ENCODE results near the gene NTRK2. TPM values are rescaled to one million over a fixed set of nuclear protein-coding genes. Genes with fewer than 3 reads are reported as not detected.

The NTRK2 gene
- total RNA-seq, 6 experiments from 2014 or later, result 0.11 to 0.83 (median 0.25) TPM

DNA sequence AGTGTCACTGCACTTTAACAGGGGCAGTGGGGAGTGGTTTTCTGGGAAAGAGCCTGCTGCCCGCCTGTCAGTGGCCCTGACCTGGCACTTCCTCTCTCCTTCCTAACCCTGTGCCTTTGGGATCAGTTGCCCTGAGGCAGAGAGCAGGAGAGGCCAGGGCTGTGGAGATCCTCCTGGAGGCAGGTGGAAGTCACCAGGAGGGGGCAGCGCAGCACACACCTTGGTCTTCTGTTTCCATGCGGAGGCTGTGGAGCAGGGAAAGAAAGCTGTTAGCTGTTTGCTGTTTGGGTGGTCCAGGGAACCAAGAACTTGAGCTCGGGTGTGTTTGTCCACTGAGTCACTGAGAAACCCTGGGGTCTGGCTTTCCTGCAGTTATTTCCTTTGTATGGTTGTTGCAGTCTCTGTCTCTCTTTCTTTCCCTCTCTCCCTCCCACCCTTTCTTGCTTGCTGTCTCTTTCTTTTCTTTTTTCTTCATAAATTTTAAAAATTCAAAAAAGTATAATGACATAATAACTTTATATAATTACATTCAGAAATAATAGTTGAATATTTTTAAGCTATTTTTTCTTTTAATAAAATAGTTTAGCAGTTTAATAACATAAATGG, 28.1 kb downstream of the NTRK2 start:
- Mint-ChIP-seq H3K4me3 (no peak overlapping the region), H3K27ac (no peak overlapping the region)

DNA sequence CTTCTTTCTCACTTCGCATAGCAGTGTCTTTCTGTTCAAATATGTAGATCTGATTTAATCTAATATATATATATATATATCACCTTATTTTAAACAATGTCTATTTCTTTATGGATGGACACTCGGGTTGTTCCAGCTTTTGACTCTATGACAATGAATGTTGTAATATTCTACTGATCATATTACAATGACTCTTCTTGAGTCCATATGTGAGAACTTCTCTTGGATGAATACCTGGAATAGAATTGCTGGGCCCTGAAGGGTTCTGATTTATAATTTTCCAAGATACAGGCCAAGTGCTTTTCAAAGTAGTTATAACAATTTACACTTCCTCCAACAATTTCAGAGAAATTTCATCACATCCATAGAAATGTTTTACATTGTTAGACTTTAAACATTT, 28.8 kb downstream of the NTRK2 start:
- TF ChIP-seq, protein P1, sequence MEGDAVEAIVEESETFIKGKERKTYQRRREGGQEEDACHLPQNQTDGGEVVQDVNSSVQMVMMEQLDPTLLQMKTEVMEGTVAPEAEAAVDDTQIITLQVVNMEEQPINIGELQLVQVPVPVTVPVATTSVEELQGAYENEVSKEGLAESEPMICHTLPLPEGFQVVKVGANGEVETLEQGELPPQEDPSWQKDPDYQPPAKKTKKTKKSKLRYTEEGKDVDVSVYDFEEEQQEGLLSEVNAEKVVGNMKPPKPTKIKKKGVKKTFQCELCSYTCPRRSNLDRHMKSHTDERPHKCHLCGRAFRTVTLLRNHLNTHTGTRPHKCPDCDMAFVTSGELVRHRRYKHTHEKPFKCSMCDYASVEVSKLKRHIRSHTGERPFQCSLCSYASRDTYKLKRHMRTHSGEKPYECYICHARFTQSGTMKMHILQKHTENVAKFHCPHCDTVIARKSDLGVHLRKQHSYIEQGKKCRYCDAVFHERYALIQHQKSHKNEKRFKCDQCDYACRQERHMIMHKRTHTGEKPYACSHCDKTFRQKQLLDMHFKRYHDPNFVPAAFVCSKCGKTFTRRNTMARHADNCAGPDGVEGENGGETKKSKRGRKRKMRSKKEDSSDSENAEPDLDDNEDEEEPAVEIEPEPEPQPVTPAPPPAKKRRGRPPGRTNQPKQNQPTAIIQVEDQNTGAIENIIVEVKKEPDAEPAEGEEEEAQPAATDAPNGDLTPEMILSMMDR (IDR thresholded peaks at IDR 0.05), result no peak
- Mint-ChIP-seq H3K36me3 (ENCODE audit: low read depth) (no peaks in the 10 kb centered on the region), H3K4me1 (ENCODE audit: low read depth) (peaks cover 6% of the 10 kb centered on the region; the same call in 1 of the 2 replicates), H3K27ac (no peak overlapping the region), H3K27me3 (ENCODE audit: insufficient read depth) (no peaks in the 10 kb centered on the region; the same call in 1 of the 2 replicates), H3K9me3 (no peaks in the 10 kb centered on the region; the same call in 1 of the 2 replicates), H3K4me3 (no peak overlapping the region)
- DNase-seq, result no peak

More for the DNA sequence above, 28.1 kb downstream of the NTRK2 start:
- Mint-ChIP-seq H3K27me3 (ENCODE audit: insufficient read depth) (no peaks in the 10 kb centered on the region; the same call in 1 of the 2 replicates), H3K9me3 (no peaks in the 10 kb centered on the region; the same call in 1 of the 2 replicates), H3K4me1 (ENCODE audit: low read depth) (peaks cover 6% of the 10 kb centered on the region; the same call in 1 of the 2 replicates), H3K36me3 (ENCODE audit: low read depth) (no peaks in the 10 kb centered on the region)
- TF ChIP-seq, protein P1 (IDR thresholded peaks at IDR 0.05), result peak; percentile 85
- peak; percentile 42 for DNase-seq

DNA sequence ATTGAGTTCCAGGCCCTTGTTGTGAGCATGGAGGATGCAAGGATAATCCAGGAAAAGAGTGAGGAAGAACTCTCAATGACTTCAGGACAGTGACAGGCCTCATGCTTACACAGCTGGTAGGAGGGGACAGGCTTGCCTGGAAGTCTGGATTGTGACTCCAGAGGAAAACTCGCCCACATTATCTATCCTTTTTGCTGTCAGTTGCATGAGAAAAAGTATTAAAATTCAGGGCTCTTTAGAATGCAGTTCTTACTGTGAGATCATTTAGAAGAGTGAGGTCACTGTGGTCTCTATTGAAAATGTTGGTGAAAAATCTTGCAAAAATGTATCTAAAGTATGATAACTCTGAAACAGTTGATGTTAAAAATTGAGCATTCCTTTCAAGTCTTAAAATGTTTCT, 30.5 kb downstream of the NTRK2 start:
- no peak overlapping the region for H3K4me3 Mint-ChIP-seq

DNA sequence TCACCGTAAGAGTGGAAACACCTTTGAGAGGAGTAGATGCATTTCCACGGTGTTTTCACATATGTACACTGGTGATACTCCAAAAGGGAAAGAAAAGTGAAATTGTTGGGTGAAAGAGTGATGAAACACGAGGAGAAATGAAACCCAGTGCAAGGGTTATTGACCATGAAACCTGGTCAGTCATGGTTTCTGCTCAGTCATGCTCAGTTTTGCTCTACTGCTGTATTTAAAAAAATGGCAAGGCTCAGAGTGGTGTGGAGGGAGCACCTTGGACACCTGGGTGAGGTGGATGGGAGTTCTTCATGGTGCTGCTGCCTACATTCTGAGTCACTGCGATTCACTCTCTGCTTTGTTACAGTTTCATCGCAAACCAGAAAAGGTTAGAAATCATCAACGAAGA, 32.3 kb downstream of the NTRK2 start:
- Mint-ChIP-seq H3K4me1 (ENCODE audit: low read depth) (peaks cover 6% of the 10 kb centered on the region; the same call in 1 of the 2 replicates), H3K9me3 (peaks cover 4% of the 10 kb centered on the region; the same call in 1 of the 2 replicates), H3K4me3 (no peak overlapping the region), H3K36me3 (ENCODE audit: low read depth) (no peaks in the 10 kb centered on the region), H3K27ac (no peak overlapping the region), H3K27me3 (ENCODE audit: insufficient read depth) (no peaks in the 10 kb centered on the region)
- no peak for DNase-seq
- TF ChIP-seq, protein P1 (IDR thresholded peaks at IDR 0.05), result no peak

More for the DNA sequence above, 30.5 kb downstream of the NTRK2 start:
- no peaks in the 10 kb centered on the region for H3K36me3 Mint-ChIP-seq (ENCODE audit: low read depth)
- TF ChIP-seq, protein P1 (IDR thresholded peaks at IDR 0.05), result no peak
- H3K27me3 Mint-ChIP-seq (ENCODE audit: insufficient read depth), result no peaks in the 10 kb centered on the region; the same call in 1 of the 2 replicates
- no peak for DNase-seq
- H3K27ac Mint-ChIP-seq, result no peak overlapping the region
- no peaks in the 10 kb centered on the region; the same call in 1 of the 2 replicates for H3K9me3 Mint-ChIP-seq
- peaks cover 6% of the 10 kb centered on the region; the same call in 1 of the 2 replicates for H3K4me1 Mint-ChIP-seq (ENCODE audit: low read depth)

DNA sequence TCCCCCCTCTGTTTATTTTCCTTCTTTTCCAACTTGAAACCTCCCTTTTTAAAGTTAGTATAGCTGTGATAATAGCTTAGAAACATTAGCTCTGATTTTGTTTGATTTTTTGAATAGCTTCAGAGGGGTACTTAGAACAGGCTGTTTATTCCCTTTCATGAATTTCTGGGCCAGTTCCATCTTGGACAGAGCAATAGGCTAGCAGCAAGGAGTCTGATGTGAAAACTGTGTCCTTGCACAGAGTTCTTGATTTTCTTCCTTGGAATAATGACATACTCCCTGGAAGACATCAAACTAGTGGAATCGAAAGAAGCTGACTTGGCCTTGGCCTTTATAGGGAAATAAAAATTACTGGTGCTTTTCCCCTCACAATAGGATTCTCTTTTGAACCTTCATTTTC, 32.9 kb downstream of the NTRK2 start:
- Mint-ChIP-seq H3K27me3 (ENCODE audit: insufficient read depth) (no peaks in the 10 kb centered on the region), H3K27ac (no peak overlapping the region), H3K36me3 (ENCODE audit: low read depth) (no peaks in the 10 kb centered on the region), H3K4me1 (ENCODE audit: low read depth) (peaks cover 6% of the 10 kb centered on the region; the same call in 1 of the 2 replicates), H3K9me3 (peaks cover 4% of the 10 kb centered on the region; the same call in 1 of the 2 replicates), H3K4me3 (no peak overlapping the region)
- no peak for DNase-seq
- TF ChIP-seq, protein P1 (IDR thresholded peaks at IDR 0.05), result no peak

Measured in HFFc6 (cell line).